HUES64 (cell line): ENCODE measurements around the gene P2RX3.

Source experiments
- H3K27ac ChIP-seq: 2 replicates; pipeline ENCODE4 v1.7.0; 2013; ENCODE audit warnings: low read depth, low read length, inconsistent platforms
- H3K27me3 ChIP-seq: 2 replicates; pipeline ENCODE4 v1.6.1; 2013; ENCODE audit warnings: mild to moderate bottlenecking, low read length; ENCODE audit not compliant: insufficient read depth
- H3K36me3 ChIP-seq: 2 replicates; pipeline ENCODE4 v1.6.1; 2013; ENCODE audit warnings: mild to moderate bottlenecking, low read length; ENCODE audit not compliant: insufficient read depth
- H3K4me1 ChIP-seq: 2 replicates; pipeline ENCODE4 v1.6.1; 2013; ENCODE audit warnings: mild to moderate bottlenecking, low read length, moderate library complexity; ENCODE audit not compliant: insufficient read depth
- H3K4me3 ChIP-seq: 2 replicates; pipeline ENCODE4 v1.5.1; 2013; ENCODE audit warnings: mild to moderate bottlenecking, low read length, moderate library complexity
- H3K9ac ChIP-seq: 2 replicates; pipeline ENCODE4 v1.6.1; 2013; ENCODE audit warnings: mild to moderate bottlenecking, low read depth, low read length
- H3K9me3 ChIP-seq: 2 replicates; pipeline ENCODE4 v1.6.1; 2013; ENCODE audit warnings: low read depth, low read length; ENCODE audit not compliant: insufficient read depth
- WGBS: fragments of 150-250, 120-280 bp; methylation state at CpG from one replicate; pipeline ENCODE4 v1.1.7; 2013; ENCODE audit warnings: missing lambda C conversion rate; 5-methylcytosine and 5-hydroxymethylcytosine counted together

The P2RX3 gene

GRCh38 chr11:57320719-57321387, 17.3 kb upstream of the P2RX3 start:
- peaks cover 36% of the 10 kb centered on the region for H3K4me1 ChIP-seq
- no peak overlapping the region for H3K9ac ChIP-seq
- H3K9me3 ChIP-seq, result no peaks in the 10 kb centered on the region
- WGBS, result 96% methylated on average over 2 of the region's 2 CpGs
- H3K4me3 ChIP-seq, result no peak overlapping the region
- H3K27me3 ChIP-seq, result no peaks in the 10 kb centered on the region
- H3K27ac ChIP-seq, result no peak overlapping the region
- H3K36me3 ChIP-seq, result peaks cover 57% of the 10 kb centered on the region

- H3K27me3 ChIP-seq, result no peaks in the 10 kb centered on the region
- 87% methylated on average over 6 of the region's 6 CpGs for WGBS
- H3K4me3 ChIP-seq, result no peak overlapping the region
- H3K36me3 ChIP-seq, result peaks cover 57% of the 10 kb centered on the region
- H3K9ac ChIP-seq, result no peak overlapping the region
- no peaks in the 10 kb centered on the region for H3K9me3 ChIP-seq
- no peak overlapping the region for H3K27ac ChIP-seq
- H3K4me1 ChIP-seq, result peaks cover 35% of the 10 kb centered on the region
Measured at GRCh38 chr11:57321388-57322255, 16.5 kb upstream of the P2RX3 start.

GRCh38 chr11:57322256-57323166, 15.6 kb upstream of the P2RX3 start:
- Histone ChIP-seq H3K27ac (peak overlapping the region; percentile 63; the same call in 1 of the 2 replicates), H3K4me3 (peak overlapping the region; percentile 74), H3K4me1 (peaks cover 35% of the 10 kb centered on the region), H3K36me3 (peaks cover 57% of the 10 kb centered on the region), H3K9me3 (no peaks in the 10 kb centered on the region), H3K27me3 (no peaks in the 10 kb centered on the region), H3K9ac (no peak overlapping the region)
- whole genome bisulfite sequencing, result 25% methylated on average over 12 of the region's 13 CpGs

- peak overlapping the region; percentile 74 for H3K9ac ChIP-seq
- H3K36me3 ChIP-seq, result peaks cover 57% of the 10 kb centered on the region
- H3K27me3 ChIP-seq, result no peaks in the 10 kb centered on the region
- H3K9me3 ChIP-seq, result no peaks in the 10 kb centered on the region
- peak overlapping the region; percentile 63; the same call in 1 of the 2 replicates for H3K27ac ChIP-seq
- peak overlapping the region; percentile 74 for H3K4me3 ChIP-seq
- H3K4me1 ChIP-seq, result peaks cover 35% of the 10 kb centered on the region
- WGBS, result 62% methylated on average over 2 of the region's 3 CpGs
Measured at GRCh38 chr11:57323167-57323854, 14.8 kb upstream of the P2RX3 start.

- Histone ChIP-seq H3K27me3 (no peaks in the 10 kb centered on the region), H3K36me3 (peaks cover 59% of the 10 kb centered on the region), H3K4me1 (peaks cover 35% of the 10 kb centered on the region), H3K27ac (peak overlapping the region; percentile 93), H3K4me3 (peak overlapping the region; percentile 74), H3K9ac (peak overlapping the region; percentile 74), H3K9me3 (no peaks in the 10 kb centered on the region)
- WGBS, result 8% methylated on average over 9 of the region's 9 CpGs
Measured at GRCh38 chr11:57323855-57324153, 14.3 kb upstream of the P2RX3 start.

- Histone ChIP-seq H3K27me3 (no peaks in the 10 kb centered on the region), H3K27ac (peak overlapping the region; percentile 93), H3K4me1 (peaks cover 35% of the 10 kb centered on the region), H3K36me3 (peaks cover 60% of the 10 kb centered on the region), H3K4me3 (peak overlapping the region; percentile 74), H3K9ac (peak overlapping the region; percentile 91), H3K9me3 (no peaks in the 10 kb centered on the region)
- WGBS, result under 1% methylated on average over 56 of the region's 64 CpGs
Measured at GRCh38 chr11:57324154-57324885, 13.8 kb upstream of the P2RX3 start.

GRCh38 chr11:57324886-57325734, 13.0 kb upstream of the P2RX3 start, which contains the start of gene TNKS1BP1:
TNKS1BP1 (minus strand) TSS chr11:57324952; CDS start chr11:57321885, 3,067 bp downstream.
- WGBS, result 5% methylated on average over 61 of the region's 61 CpGs

GRCh38 chr11:57325735-57326048, 12.5 kb upstream of the P2RX3 start:
- Histone ChIP-seq H3K36me3 (peaks cover 62% of the 10 kb centered on the region), H3K9ac (peak overlapping the region; percentile 91), H3K27ac (peak overlapping the region; percentile 93), H3K27me3 (no peaks in the 10 kb centered on the region), H3K9me3 (no peaks in the 10 kb centered on the region), H3K4me3 (peak overlapping the region; percentile 74), H3K4me1 (peaks cover 35% of the 10 kb centered on the region)
- 72% methylated on average over 6 of the region's 6 CpGs for WGBS

More at GRCh38 chr11:57324886-57325734, 13.0 kb upstream of the P2RX3 start, which contains the start of gene TNKS1BP1:
- H3K9me3 ChIP-seq, result no peaks in the 10 kb centered on the region
- peak within 1 kb of the TSS; percentile 93 for H3K27ac ChIP-seq
- H3K36me3 ChIP-seq, result peaks cover 62% of the 10 kb centered on the region
- peak within 1 kb of the TSS; percentile 74 for H3K4me3 ChIP-seq
- no peaks in the 10 kb centered on the region for H3K27me3 ChIP-seq
- H3K9ac ChIP-seq, result peak within 1 kb of the TSS; percentile 91
- H3K4me1 ChIP-seq, result peaks cover 35% of the 10 kb centered on the region

GRCh38 chr11:57327721-57328120, 10.4 kb upstream of the P2RX3 start:
- Histone ChIP-seq H3K9me3 (no peaks in the 10 kb centered on the region), H3K36me3 (peaks cover 72% of the 10 kb centered on the region), H3K4me1 (peaks cover 24% of the 10 kb centered on the region), H3K27ac (no peak overlapping the region), H3K4me3 (no peak overlapping the region), H3K27me3 (no peaks in the 10 kb centered on the region), H3K9ac (no peak overlapping the region)
- WGBS, result 93% methylated on average over 5 of the region's 5 CpGs
